RWPE2 (cell line): ENCODE data around the gene NEDD4L.

ENCODE experiments used
- ATAC-seq: fragments of 200-7000 bp; cut with Tn5 transposase; 3 replicates; pipeline ENCODE4 v1.9.1; 2021; ENCODE audit warnings: low read depth
- DNase-seq: peaks from one replicate; pipeline ENCODE4 v3.0.0-alpha.2; 2020; ENCODE audit warnings: low spot score
- H3K27ac ChIP-seq: fragments of 450-650 bp; 2 replicates; pipeline ENCODE4 v1.5.1; 2017; ENCODE audit warnings: mild to moderate bottlenecking; ENCODE audit not compliant: poor library complexity, severe bottlenecking
- H3K27me3 ChIP-seq: fragments of 250-450 bp; sonication (Bioruptor Pico); 2 replicates; pipeline ENCODE4 v1.5.1; 2021; ENCODE audit warnings: mild to moderate bottlenecking, moderate library complexity; ENCODE audit not compliant: insufficient read depth, poor library complexity, severe bottlenecking
- H3K36me3 ChIP-seq: fragments of 250-450 bp; sonication (Bioruptor Pico); 2 replicates; pipeline ENCODE4 v1.5.1; 2020; ENCODE audit warnings: low read depth, mild to moderate bottlenecking, moderate library complexity
- H3K4me1 ChIP-seq: fragments of 250-450 bp; sonication (Bioruptor Pico); 2 replicates; pipeline ENCODE4 v1.5.1; 2021; ENCODE audit warnings: mild to moderate bottlenecking, moderate library complexity; ENCODE audit not compliant: insufficient read depth, poor library complexity, severe bottlenecking
- H3K4me3 ChIP-seq: fragments of 250-450 bp; sonication (Bioruptor Pico); 2 replicates; pipeline ENCODE4 v1.5.1; 2021; ENCODE audit warnings: mild to moderate bottlenecking, moderate library complexity; ENCODE audit not compliant: severe bottlenecking
- H3K9me3 ChIP-seq: fragments of 250-450 bp; sonication (Bioruptor Pico); 2 replicates; pipeline ENCODE4 v1.5.1; 2021; ENCODE audit warnings: mild to moderate bottlenecking, moderate library complexity; ENCODE audit not compliant: severe bottlenecking
- CTCF ChIP-seq: fragments of 450-650 bp; IDR thresholded peaks from one replicate; pipeline ENCODE4 v1.5.1; 2017; ENCODE audit warnings: mild to moderate bottlenecking, moderate library complexity; ENCODE audit not compliant: poor library complexity, severe bottlenecking

Gene NEDD4L

DNA sequence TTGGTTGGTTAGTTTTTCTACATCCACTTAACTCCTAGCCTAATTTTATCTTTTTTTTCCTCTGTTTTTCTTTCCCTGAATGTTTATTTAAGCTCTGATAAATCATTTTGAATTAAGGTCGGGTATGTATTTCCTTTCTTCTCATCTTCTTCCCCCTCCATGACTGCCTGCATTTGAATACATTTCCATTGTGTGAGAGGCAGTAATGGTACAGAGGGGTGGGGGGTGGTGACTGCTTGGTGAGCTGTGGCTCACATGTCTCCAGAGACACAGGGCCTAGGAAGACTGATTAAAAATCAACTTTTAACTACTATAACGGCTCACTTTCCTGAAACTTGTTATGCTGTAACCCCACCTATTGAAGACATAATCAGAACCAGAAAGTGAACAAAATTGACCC is 58.0 kb downstream of the NEDD4L start:
- H3K4me3 ChIP-seq, result no peak overlapping the region
- no peaks in the 10 kb centered on the region for H3K36me3 ChIP-seq
- H3K27me3 ChIP-seq, result no peaks in the 10 kb centered on the region
- H3K4me1 ChIP-seq, result no peaks in the 10 kb centered on the region
- DNase-seq (no peak), ATAC-seq (no peak)
- no peaks in the 10 kb centered on the region for H3K9me3 ChIP-seq
- TF ChIP-seq CTCF, result no peak
- no peak overlapping the region for H3K27ac ChIP-seq

- Histone ChIP-seq H3K36me3 (no peaks in the 10 kb centered on the region), H3K27me3 (no peaks in the 10 kb centered on the region), H3K27ac (no peak overlapping the region), H3K4me3 (no peak overlapping the region), H3K4me1 (no peaks in the 10 kb centered on the region), H3K9me3 (no peaks in the 10 kb centered on the region)
- ATAC-seq (no peak), DNase-seq (no peak)
- TF ChIP-seq CTCF, result no peak
Observed at GRCh38 chr18:58102875-58103274, 58.8 kb downstream of the NEDD4L start.

DNA sequence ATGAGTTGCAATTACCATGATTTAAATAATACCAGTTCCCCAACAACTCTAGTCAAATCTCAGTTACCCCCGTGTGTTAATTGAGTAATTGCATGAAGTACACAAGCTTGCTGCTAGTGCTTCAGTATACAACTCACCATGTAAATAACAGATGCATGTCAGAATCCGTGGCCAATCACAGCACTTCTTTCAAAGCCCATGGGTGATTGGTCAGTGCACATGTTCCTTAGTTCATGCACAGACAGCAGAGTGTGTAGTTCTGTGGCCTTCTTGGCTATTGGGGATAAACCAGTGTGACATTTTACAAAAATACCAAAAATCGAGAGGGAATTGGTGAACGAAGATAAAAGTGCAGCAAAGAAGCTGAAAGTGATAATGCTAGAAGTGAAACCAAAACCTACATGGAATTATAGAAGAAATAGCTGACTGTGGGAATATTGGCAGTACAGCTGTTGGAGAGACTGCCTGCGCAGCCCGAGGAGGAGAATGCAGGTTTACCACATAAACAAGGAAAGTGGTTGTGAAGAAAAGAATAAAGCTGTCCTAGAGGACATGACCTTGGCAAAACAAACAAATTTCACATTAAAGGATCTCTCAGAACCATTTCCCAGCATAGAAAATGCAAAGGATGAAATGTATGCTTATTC is 59.4 kb downstream of the NEDD4L start:
- H3K4me1 ChIP-seq, result no peaks in the 10 kb centered on the region
- H3K9me3 ChIP-seq, result no peaks in the 10 kb centered on the region
- no peak overlapping the region for H3K4me3 ChIP-seq
- ATAC-seq, result no peak
- no peaks in the 10 kb centered on the region for H3K27me3 ChIP-seq
- no peaks in the 10 kb centered on the region for H3K36me3 ChIP-seq
- TF ChIP-seq CTCF, result no peak
- no peak for DNase-seq
- no peak overlapping the region for H3K27ac ChIP-seq

- DNase-seq, result no peak
- no peaks in the 10 kb centered on the region for H3K4me1 ChIP-seq
Observed at GRCh38 chr18:58104096-58104495, 60.1 kb downstream of the NEDD4L start.

More at GRCh38 chr18:58104096-58104495, 60.1 kb downstream of the NEDD4L start:
- no peak for ATAC-seq
- Histone ChIP-seq H3K4me3 (no peak overlapping the region), H3K27me3 (no peaks in the 10 kb centered on the region), H3K36me3 (no peaks in the 10 kb centered on the region), H3K9me3 (no peaks in the 10 kb centered on the region), H3K27ac (no peak overlapping the region)
- no peak for TF ChIP-seq CTCF
